T-helper 17 cell (primary cell): Measurements from ENCODE around the gene ADGRE2. TPM values are rescaled to one million over a fixed set of nuclear protein-coding genes. Genes with fewer than 3 reads are reported as not detected.
A peak's percentile ranks its signal among the peaks of the same experiment; 100 is the strongest.
"Not testable (repeated sequence)": the region's sequence is repeated elsewhere in the genome, so short reads cannot be mapped to it uniquely, and the experiment has no call there.

Experiments
- ATAC-seq: fragments of 150-1000 bp; cut with Tn5 transposase; 2 replicates; pipeline ENCODE4 v1.10.0; 2021; ENCODE audit warnings: mild to moderate bottlenecking, moderate library complexity
- DNase-seq, 3 donors: peaks; one replicate each; pipeline versions ENCODE4 v3.0.0 to v3.0.0-alpha.2; 2020 to 2021
- H3K9me3 ChIP-seq: one replicate; pipeline ENCODE4 v1.7.0; 2013; ENCODE audit warnings: low read length, mild to moderate bottlenecking; ENCODE audit not compliant: control insufficient read depth, poor library complexity, severe bottlenecking
- H3K27ac Mint-ChIP-seq: one replicate; pipeline ENCODE4 v1.8.0; 2022; ENCODE audit warnings: mild to moderate bottlenecking, moderate library complexity, mixed read lengths
- H3K27me3 Mint-ChIP-seq: one replicate; pipeline ENCODE4 v1.8.0; 2022; ENCODE audit warnings: mixed read lengths
- H3K36me3 Mint-ChIP-seq: one replicate; pipeline ENCODE4 v1.8.0; 2022; ENCODE audit warnings: low read depth, mixed read lengths
- H3K4me1 Mint-ChIP-seq: one replicate; pipeline ENCODE4 v1.8.0; 2022; ENCODE audit warnings: mild to moderate bottlenecking, mixed read lengths
- H3K4me3 Mint-ChIP-seq: one replicate; pipeline ENCODE4 v1.8.0; 2022; ENCODE audit warnings: mild to moderate bottlenecking, moderate library complexity, mixed read lengths
- total RNA-seq, 4 donors: library from RNA in 2 of 4; stranded (reverse) in 2 of 4; gene quantifications; one replicate each; pipeline ENCODE4 v1.2.3 and lab custom pipeline; 2022 to 2026

ADGRE2 gene
- total RNA-seq, 2 donors from 2014 or later = 5.3 to 20.6 TPM

DNA sequence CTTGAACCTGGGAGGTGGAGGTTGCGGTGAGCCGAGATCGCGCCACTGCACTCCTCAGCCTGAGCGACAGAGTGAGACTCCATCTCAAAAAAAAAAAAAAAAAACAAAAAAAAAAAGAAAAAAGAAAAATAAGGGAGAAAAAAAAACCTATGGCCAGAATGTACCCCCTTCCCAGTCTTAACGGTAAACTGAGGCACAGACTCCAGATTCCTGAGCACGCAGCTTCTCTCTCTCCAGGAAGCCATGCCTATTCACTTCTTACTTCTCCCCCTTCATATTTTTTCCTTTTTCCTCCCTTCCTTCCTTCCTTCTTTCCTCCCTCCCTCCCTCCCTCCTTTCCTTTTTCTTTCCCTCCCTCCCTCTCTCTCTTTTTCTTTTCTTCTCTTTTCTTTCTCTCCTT, 5.4 kb downstream of the ADGRE2 start:
- Mint-ChIP-seq H3K36me3 (peaks cover 5% of the 10 kb centered on the region), H3K4me3 (no peak overlapping the region), H3K27ac (no peak overlapping the region), H3K27me3 (peaks cover 52% of the 10 kb centered on the region), H3K4me1 (peaks cover 6% of the 10 kb centered on the region)
- H3K9me3 ChIP-seq = no peaks in the 10 kb centered on the region
- no peak for DNase-seq
- no peak for ATAC-seq

DNA sequence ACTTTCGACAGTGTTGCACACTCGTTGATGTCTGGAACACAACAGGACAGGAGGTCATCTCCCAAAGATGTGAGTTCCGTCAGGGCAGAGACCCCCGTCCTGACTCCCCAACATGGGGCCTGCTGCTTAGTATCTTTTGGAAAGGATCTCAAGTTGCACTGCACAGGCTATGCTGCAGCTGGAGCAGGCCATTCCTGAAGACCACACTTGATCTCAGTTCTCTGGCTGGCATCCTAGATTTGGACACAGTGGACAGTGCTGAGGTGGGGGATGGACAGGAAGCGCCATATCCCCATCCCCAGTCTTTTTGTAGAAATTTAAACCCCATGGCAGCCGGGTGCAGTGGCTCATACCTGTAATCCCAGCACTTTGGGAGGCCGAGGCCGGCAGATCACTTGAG, 5.9 kb downstream of the ADGRE2 start:
- Mint-ChIP-seq H3K4me3 (no peak overlapping the region), H3K27me3 (peaks cover 55% of the 10 kb centered on the region), H3K36me3 (peaks cover 5% of the 10 kb centered on the region), H3K27ac (no peak overlapping the region), H3K4me1 (peaks cover 6% of the 10 kb centered on the region)
- no peak for DNase-seq
- no peaks in the 10 kb centered on the region for H3K9me3 ChIP-seq
- ATAC-seq = no peak

DNA sequence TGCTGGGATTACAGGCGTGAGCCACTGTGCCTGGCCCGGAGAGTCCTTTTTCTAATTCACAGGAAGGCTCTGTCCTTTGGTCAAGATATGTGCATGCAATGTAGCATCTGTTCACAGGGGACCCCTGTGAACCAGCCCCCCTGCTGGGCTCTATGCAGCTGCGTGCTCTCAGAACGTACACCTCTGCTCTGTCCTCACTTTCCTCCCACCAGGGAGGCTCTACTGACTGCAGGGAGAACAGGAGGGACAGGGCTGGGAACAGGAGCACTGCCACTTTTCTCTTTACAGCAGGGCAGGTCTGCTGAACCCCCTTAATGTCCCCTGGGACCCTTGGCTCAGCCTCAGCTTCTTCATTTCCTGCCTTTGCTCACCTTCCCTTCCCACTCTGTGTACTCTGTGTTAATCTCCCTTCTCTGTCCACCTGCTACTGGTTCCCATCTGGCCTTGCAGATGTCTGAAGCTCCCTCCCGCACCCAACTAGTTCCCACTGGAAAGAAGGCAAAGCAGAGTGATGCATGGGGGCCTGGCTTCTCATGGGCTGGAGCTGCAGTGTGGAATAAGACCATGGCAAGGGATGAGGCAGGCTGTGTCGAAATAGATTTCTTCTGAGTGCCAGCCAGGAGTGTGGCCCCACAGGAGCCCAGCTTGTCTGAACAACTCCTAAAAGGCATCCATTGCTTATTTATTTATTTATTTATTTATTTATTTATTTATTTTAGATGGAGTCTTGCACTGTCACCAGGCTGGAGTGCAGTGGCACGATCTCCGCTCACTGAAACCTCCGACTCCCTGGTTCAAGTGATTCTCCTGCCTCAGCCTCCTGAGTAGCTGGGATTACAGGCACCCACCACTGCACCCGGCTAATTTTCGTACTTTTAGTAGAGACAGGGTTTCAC, 7.2 kb downstream of the ADGRE2 start:
- H3K27ac Mint-ChIP-seq = no peak overlapping the region
- no peak overlapping the region for H3K4me3 Mint-ChIP-seq

DNA sequence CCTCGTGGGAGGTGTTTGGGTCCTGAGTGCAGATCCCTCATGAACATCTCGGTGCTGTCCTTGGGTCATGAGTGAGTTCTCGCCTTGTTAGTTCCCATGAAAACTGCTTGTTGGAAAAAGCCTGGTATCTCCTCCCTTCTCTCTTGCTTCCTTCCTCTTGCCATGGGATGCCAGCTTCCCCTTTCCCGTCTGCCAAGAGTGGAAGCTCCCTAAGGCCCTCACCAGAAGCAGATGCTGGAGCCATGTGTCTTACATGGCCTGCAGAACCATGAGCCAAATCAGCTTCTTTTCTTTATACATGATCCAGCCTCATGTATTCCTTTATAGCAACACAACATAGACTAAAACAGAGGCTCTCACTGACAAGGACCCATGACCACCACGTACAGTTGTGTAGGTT, 8.2 kb downstream of the ADGRE2 start:
- Mint-ChIP-seq H3K27ac (no peak overlapping the region), H3K4me3 (no peak overlapping the region), H3K4me1 (no peaks in the 10 kb centered on the region), H3K36me3 (peaks cover 4% of the 10 kb centered on the region), H3K27me3 (peaks cover 48% of the 10 kb centered on the region)
- no peaks in the 10 kb centered on the region for H3K9me3 ChIP-seq
- DNase-seq (no peak), ATAC-seq (no peak)

More for the DNA sequence above, 7.2 kb downstream of the ADGRE2 start:
- Mint-ChIP-seq H3K4me1 (peaks cover 4% of the 10 kb centered on the region), H3K27me3 (peaks cover 52% of the 10 kb centered on the region), H3K36me3 (peaks cover 5% of the 10 kb centered on the region)
- ATAC-seq = no peak
- no peaks in the 10 kb centered on the region for H3K9me3 ChIP-seq
- DNase-seq = no peak

DNA sequence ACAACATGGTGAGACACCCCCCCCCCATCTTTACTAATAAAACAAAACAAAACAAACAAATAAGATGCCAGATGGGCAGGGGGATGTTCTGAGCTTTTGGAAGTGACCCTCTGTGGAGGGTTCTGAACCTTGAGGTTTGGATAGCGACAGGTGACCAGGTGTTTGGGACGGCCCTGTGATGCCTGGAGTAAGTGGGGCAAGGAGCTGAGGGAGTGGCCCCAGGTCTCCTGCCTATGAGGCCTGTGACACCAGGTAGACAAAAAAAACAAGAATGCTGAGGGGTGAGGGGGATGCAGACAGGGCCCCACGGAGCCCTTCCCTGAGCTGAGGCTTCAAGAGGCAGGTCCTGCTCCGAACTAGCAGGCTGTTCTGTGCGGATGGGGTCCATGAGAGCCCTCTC, 9.2 kb downstream of the ADGRE2 start:
- Mint-ChIP-seq H3K4me1 (no peaks in the 10 kb centered on the region), H3K4me3 (no peak overlapping the region), H3K27me3 (peaks cover 58% of the 10 kb centered on the region), H3K27ac (no peak overlapping the region), H3K36me3 (peaks cover 4% of the 10 kb centered on the region)
- no peak for ATAC-seq
- no peaks in the 10 kb centered on the region for H3K9me3 ChIP-seq
- DNase-seq = no peak

DNA sequence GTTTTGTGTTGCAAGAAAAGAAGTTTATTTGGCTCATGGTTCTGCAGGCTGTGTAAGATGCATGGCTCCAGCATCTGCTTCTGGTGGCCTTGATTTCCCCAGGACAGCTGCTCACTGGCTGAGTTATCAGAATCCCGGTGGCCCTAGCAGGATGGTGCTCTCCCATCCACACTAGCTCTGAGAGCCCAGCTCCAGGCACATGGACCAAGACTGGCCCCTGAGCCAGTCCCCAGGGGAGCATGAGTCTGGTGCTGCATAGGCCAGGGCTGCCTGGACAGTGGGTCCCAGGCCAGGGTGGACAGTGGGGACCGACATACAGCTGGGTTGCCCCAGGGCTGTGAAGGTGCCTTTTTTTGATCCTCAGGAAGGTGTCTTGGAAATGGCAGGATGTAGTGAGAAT, 10.4 kb downstream of the ADGRE2 start:
- H3K27me3 Mint-ChIP-seq = peaks cover 55% of the 10 kb centered on the region
- peaks cover 8% of the 10 kb centered on the region for H3K36me3 Mint-ChIP-seq
- no peak overlapping the region for H3K27ac Mint-ChIP-seq
- DNase-seq = no peak
- no peaks in the 10 kb centered on the region for H3K4me1 Mint-ChIP-seq
- H3K4me3 Mint-ChIP-seq = no peak overlapping the region
- no peaks in the 10 kb centered on the region for H3K9me3 ChIP-seq
- ATAC-seq = no peak

DNA sequence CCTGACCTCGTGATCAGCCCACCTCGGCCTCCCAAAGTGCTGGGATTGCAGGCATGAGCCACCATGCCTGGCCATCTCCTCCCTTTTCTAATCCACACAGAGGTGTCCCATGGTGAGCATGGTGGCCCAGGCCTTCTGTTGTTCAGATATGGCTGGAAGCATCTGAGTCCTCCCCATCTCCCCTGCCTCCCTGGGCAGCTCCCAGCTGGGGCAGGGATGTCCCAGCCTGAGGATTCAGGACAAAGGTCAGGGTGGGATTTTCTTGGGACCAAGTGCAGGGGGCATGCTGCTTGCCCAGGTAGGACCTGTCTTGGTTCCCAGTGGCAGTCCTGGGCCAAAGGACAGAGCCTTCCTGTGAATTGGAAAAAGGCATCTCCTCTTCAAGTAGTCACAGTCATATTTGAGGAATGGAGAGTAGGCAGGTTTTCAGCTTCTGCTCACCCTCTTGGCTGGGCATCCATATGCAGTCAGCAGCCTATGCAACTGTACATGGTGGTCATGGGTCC, 10.8 kb downstream of the ADGRE2 start:
- DNase-seq (no peak), ATAC-seq (no peak)
- Mint-ChIP-seq H3K36me3 (peaks cover 8% of the 10 kb centered on the region), H3K27me3 (peaks cover 55% of the 10 kb centered on the region), H3K4me3 (no peak overlapping the region), H3K4me1 (no peaks in the 10 kb centered on the region), H3K27ac (no peak overlapping the region)
- no peaks in the 10 kb centered on the region for H3K9me3 ChIP-seq

DNA sequence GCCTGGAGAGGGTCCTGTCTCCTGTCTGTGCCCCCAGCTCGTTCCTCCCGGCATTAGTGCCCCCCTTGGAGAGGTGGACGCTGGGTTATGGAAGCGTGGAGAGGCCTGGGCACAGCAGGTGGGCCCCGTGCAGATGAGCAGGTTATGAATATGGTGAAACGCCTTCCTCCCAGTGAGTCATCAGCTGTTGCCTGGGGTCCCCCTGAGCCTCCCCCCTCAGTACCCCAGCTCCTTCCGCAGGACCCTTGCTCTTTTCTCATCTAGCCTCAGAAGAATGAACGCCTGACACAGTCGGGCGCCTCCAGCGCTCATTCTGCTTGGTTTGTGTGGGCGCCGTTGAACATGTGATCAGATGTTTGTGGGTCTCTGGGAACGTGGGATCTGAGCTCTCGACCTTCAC, 12.5 kb downstream of the ADGRE2 start:
- H3K36me3 Mint-ChIP-seq, H3K27ac Mint-ChIP-seq, H3K4me1 Mint-ChIP-seq, H3K9me3 ChIP-seq, H3K4me3 Mint-ChIP-seq, DNase-seq: not testable (repeated sequence)
- H3K27me3 Mint-ChIP-seq = peaks cover 58% of the 10 kb centered on the region
- ATAC-seq = peak; percentile 41

DNA sequence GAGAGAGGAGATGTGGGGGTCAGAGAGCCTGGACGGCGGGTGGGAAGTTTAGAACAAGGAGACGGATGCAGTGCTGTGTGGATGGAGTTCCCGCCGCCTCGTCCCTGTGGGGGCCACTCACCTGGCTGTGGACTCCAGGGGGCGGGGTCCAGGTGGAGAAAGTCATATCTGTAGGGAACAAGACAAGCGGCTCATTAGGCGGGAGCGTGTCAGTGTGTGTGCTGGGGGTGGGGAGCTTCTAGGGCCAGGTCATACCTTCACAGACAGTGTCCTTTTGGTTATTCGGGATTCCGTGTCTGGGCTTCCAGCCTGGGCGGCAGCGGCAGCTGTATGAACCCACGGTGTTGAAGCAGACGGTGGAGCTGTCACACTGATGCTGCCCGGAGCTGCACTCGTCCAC, 13.0 kb downstream of the ADGRE2 start:
- not testable (repeated sequence) for DNase-seq, H3K9me3 ChIP-seq, H3K4me1 Mint-ChIP-seq, H3K36me3 Mint-ChIP-seq, H3K27ac Mint-ChIP-seq
- Mint-ChIP-seq H3K27me3 (peaks cover 61% of the 10 kb centered on the region), H3K4me3 (peak overlapping the region; percentile 76)
- peak; percentile 63 for ATAC-seq

DNA sequence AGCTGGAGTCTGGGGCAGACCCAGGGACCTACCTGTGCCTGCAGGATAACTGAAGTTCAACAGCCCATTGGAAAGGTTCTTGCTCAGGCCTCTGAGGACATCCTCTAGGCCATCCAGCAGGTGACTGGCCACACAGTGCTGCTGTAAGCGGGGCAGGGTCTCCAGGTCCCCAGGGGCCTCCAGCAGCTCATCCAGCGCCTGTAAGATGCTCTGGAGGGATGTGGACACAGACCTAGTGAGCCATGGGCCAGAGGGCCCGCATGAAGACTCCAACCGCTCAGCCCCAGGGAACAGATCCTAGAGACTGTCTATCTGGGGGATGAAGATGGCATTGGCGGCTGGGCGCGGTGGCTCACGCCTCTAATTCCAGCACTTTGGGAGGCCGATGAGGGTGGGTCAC, 14.0 kb downstream of the ADGRE2 start:
- Mint-ChIP-seq H3K27ac (no peak overlapping the region), H3K36me3 (peaks cover 6% of the 10 kb centered on the region), H3K4me1 (no peaks in the 10 kb centered on the region), H3K27me3 (peaks cover 56% of the 10 kb centered on the region), H3K4me3 (no peak overlapping the region)
- no peaks in the 10 kb centered on the region for H3K9me3 ChIP-seq
- DNase-seq (no peak), ATAC-seq (no peak)

DNA sequence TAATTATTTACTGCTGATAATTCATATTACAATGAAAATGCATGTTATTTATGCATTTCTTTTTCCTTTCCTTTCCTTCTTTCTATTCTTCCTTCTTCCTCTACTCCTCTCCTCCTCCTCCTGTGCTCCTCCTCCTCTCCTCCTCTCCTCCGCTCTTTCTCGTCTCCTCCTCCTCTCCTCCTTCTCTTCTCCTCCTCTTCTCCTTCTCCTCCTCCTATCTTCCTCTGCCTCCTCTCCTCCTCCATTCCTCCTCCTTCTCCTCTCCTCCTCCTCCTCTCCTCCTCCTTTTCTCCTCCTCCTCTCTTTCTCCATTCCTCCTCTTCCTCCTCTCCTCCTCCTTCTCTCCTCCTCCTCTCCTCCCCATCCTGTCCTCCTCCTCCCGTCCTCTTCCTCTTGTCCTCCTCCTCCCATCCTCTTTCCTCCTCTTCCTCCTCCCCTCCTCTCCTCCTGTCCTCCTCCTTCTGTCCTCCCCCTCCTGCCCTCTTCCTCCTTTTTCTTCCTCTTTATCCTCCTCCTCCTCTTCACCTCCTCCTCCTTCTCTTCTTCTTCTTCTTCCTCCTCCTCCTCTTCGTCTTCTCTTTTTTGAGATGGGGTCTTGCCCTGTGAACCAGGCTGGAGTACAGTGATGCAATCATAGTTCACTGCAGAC, 14.7 kb downstream of the ADGRE2 start:
- no peak for DNase-seq
- Mint-ChIP-seq H3K4me1 (no peaks in the 10 kb centered on the region), H3K4me3 (no peak overlapping the region), H3K27ac (no peak overlapping the region), H3K36me3 (peaks cover 6% of the 10 kb centered on the region), H3K27me3 (peaks cover 48% of the 10 kb centered on the region)
- no peaks in the 10 kb centered on the region for H3K9me3 ChIP-seq
- ATAC-seq = no peak

DNA sequence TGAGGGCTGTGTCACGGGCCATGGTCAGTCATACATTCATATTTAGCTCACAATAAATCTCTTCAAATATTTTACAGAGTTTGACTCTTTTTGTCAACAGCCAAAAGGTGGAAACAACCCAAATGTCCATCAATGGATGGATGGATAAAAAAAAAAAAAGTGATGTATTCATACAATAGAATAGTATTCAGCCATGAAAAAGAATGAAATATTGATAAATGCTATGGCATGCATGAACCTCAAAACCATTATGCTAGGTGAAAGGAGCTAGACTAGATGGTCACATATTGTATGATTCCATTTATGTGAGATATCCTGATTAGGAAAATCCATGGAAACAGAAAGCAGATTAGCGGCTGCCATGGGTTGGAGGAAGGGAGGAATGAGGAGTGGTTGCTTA, 16.2 kb downstream of the ADGRE2 start:
- ATAC-seq = no peak
- Mint-ChIP-seq H3K27me3 (peaks cover 33% of the 10 kb centered on the region), H3K36me3 (peaks cover 6% of the 10 kb centered on the region), H3K27ac (no peak overlapping the region), H3K4me3 (no peak overlapping the region), H3K4me1 (no peaks in the 10 kb centered on the region)
- no peaks in the 10 kb centered on the region for H3K9me3 ChIP-seq
- DNase-seq = no peak

DNA sequence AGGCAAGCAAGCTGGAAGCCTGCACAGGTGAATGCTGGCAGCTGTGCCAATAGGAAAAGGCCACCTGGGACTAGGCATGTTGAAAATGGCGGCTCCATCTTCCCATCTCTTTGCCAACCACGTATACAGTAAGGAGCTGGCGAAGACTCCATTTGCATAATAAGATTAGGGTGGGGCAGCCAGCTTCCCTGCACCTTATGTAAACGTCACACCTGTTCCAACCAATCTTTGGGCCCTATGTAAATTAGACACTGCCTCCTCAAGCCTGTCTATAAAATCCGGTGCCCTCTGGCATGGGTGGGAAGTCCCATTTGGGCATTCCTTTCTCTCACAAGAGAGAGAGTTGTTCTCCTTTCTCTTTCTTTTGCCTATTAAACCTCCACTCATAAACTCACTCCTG, 16.8 kb downstream of the ADGRE2 start:
- DNase-seq (no peak), ATAC-seq (no peak)
- H3K9me3 ChIP-seq = no peaks in the 10 kb centered on the region
- no peak overlapping the region for H3K4me3 Mint-ChIP-seq
- H3K27me3 Mint-ChIP-seq = peaks cover 33% of the 10 kb centered on the region
- no peaks in the 10 kb centered on the region for H3K4me1 Mint-ChIP-seq
- H3K36me3 Mint-ChIP-seq = peaks cover 6% of the 10 kb centered on the region
- H3K27ac Mint-ChIP-seq = no peak overlapping the region
